SK-N-SH (cell line): ENCODE results near the gene TSPAN6.

Experiments
- GATA2 ChIP-seq: sonication (generic); formaldehyde crosslinking; IDR thresholded peaks from 2 replicates; pipeline ENCODE4 v1.5.0; 2020; ENCODE audit warnings: mild to moderate bottlenecking, missing genetic modification reagents
- POLR2AphosphoS5 ChIP-seq: IDR thresholded peaks from 2 replicates; pipeline ENCODE4 v1.6.1; 2012; ENCODE audit warnings: low read depth, low read length
- SMC3 ChIP-seq: IDR thresholded peaks from 2 replicates; pipeline ENCODE4 v1.6.1; 2012; ENCODE audit warnings: low read depth, low read length, improper control_type of control experiment
- TAF1 ChIP-seq: IDR thresholded peaks from 2 replicates; pipeline ENCODE4 v1.6.1; 2012; ENCODE audit warnings: low read depth, mild to moderate bottlenecking, low read length, moderate library complexity, borderline replicate concordance
- YY1 ChIP-seq: IDR thresholded peaks from 2 replicates; pipeline ENCODE4 v1.4.0; 2012; ENCODE audit warnings: low read depth, mild to moderate bottlenecking
- TF ChIP-seq, protein P1 (sequence below): fragments of 200-600 bp; sonication (generic); IDR thresholded peaks from 2 replicates; pipeline ENCODE4 v1.6.1; 2017; ENCODE audit warnings: antibody characterized with exemption, mild to moderate bottlenecking, moderate library complexity
- TF ChIP-seq, protein P2 (sequence below): IDR thresholded peaks from 2 replicates; pipeline ENCODE4 v1.4.0; 2012; ENCODE audit warnings: low read depth, borderline replicate concordance
- TF ChIP-seq, protein P3 (sequence below): IDR thresholded peaks from 2 replicates; pipeline ENCODE4 v1.4.0; 2012; ENCODE audit warnings: low read depth, borderline replicate concordance
- TF ChIP-seq, protein P4 (sequence below): fragments of 150-350 bp; IDR thresholded peaks from 2 replicates; pipeline ENCODE4 v1.6.1; 2016; ENCODE audit warnings: mild to moderate bottlenecking, low read depth, low read length

DNA sequence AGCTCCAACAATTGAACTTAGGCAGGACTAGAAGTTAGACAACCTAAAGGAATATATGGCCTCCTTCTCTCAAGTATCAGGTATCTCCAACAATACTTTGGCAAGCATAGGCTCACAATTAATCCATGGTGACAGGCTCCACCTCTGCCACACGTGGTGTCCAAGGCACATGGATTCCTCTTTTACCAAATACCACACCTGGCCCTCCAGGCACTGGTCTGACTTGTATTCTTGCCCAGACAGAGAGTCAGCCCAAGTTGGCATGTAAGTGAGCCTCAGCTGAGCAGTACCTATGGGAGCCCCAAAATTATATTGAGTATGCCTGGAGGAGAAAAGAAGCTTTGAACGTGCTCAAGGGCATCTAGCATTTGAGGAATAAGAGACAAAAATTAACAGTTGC lies 27.0 kb upstream of the TSPAN6 start:
- TF ChIP-seq, protein P1, sequence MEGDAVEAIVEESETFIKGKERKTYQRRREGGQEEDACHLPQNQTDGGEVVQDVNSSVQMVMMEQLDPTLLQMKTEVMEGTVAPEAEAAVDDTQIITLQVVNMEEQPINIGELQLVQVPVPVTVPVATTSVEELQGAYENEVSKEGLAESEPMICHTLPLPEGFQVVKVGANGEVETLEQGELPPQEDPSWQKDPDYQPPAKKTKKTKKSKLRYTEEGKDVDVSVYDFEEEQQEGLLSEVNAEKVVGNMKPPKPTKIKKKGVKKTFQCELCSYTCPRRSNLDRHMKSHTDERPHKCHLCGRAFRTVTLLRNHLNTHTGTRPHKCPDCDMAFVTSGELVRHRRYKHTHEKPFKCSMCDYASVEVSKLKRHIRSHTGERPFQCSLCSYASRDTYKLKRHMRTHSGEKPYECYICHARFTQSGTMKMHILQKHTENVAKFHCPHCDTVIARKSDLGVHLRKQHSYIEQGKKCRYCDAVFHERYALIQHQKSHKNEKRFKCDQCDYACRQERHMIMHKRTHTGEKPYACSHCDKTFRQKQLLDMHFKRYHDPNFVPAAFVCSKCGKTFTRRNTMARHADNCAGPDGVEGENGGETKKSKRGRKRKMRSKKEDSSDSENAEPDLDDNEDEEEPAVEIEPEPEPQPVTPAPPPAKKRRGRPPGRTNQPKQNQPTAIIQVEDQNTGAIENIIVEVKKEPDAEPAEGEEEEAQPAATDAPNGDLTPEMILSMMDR: no peak
- TF ChIP-seq YY1 (no peak), GATA2 (CRISPR knock-in tag) (no peak), POLR2AphosphoS5 (no peak), SMC3 (no peak), TAF1 (no peak)
- TF ChIP-seq, protein P2, sequence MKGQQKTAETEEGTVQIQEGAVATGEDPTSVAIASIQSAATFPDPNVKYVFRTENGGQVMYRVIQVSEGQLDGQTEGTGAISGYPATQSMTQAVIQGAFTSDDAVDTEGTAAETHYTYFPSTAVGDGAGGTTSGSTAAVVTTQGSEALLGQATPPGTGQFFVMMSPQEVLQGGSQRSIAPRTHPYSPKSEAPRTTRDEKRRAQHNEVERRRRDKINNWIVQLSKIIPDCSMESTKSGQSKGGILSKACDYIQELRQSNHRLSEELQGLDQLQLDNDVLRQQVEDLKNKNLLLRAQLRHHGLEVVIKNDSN: no peak
- TF ChIP-seq, protein P3, sequence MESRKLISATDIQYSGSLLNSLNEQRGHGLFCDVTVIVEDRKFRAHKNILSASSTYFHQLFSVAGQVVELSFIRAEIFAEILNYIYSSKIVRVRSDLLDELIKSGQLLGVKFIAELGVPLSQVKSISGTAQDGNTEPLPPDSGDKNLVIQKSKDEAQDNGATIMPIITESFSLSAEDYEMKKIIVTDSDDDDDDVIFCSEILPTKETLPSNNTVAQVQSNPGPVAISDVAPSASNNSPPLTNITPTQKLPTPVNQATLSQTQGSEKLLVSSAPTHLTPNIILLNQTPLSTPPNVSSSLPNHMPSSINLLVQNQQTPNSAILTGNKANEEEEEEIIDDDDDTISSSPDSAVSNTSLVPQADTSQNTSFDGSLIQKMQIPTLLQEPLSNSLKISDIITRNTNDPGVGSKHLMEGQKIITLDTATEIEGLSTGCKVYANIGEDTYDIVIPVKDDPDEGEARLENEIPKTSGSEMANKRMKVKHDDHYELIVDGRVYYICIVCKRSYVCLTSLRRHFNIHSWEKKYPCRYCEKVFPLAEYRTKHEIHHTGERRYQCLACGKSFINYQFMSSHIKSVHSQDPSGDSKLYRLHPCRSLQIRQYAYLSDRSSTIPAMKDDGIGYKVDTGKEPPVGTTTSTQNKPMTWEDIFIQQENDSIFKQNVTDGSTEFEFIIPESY: no peak
- TF ChIP-seq, protein P4, sequence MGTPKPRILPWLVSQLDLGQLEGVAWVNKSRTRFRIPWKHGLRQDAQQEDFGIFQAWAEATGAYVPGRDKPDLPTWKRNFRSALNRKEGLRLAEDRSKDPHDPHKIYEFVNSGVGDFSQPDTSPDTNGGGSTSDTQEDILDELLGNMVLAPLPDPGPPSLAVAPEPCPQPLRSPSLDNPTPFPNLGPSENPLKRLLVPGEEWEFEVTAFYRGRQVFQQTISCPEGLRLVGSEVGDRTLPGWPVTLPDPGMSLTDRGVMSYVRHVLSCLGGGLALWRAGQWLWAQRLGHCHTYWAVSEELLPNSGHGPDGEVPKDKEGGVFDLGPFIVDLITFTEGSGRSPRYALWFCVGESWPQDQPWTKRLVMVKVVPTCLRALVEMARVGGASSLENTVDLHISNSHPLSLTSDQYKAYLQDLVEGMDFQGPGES: no peak
